ENCODE measurements around the gene GALNS. TPM values are rescaled to one million over a fixed set of nuclear protein-coding genes. Genes with fewer than 3 reads are reported as not detected.
"Not testable (repeated sequence)": the region's sequence is repeated elsewhere in the genome, so short reads cannot be mapped to it uniquely, and the experiment has no call there.

Gene GALNS
- total RNA-seq, 1 donor from 2014 or later, result 62.2 TPM

DNA sequence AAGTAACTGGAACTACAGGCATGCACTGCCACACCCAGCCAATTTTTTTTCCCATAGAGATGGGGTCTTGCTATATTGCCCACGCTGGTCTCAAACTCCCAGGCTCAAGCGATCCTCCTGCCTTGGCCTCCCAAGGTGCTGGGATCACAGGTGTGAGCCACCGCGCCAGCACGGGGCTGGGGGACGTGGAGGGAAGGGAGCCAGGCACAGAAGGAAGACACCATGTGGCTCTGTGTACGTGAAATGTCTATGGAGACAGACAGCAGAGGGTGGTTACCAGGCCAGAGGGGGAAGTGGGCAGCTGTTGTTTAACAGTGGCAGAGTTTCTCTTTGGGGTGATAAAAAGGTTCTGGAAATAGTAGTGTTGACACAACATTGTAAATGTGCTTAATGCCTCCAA is 67.2 kb downstream of the GALNS start:
- H3K9me3 ChIP-seq, result no peaks in the 10 kb centered on the region
- H3K36me3 ChIP-seq, result no peaks in the 10 kb centered on the region
- TF ChIP-seq, protein P1, sequence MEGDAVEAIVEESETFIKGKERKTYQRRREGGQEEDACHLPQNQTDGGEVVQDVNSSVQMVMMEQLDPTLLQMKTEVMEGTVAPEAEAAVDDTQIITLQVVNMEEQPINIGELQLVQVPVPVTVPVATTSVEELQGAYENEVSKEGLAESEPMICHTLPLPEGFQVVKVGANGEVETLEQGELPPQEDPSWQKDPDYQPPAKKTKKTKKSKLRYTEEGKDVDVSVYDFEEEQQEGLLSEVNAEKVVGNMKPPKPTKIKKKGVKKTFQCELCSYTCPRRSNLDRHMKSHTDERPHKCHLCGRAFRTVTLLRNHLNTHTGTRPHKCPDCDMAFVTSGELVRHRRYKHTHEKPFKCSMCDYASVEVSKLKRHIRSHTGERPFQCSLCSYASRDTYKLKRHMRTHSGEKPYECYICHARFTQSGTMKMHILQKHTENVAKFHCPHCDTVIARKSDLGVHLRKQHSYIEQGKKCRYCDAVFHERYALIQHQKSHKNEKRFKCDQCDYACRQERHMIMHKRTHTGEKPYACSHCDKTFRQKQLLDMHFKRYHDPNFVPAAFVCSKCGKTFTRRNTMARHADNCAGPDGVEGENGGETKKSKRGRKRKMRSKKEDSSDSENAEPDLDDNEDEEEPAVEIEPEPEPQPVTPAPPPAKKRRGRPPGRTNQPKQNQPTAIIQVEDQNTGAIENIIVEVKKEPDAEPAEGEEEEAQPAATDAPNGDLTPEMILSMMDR (IDR thresholded peaks at IDR 0.05), result no peak
- H3K4me1 ChIP-seq, result peaks cover 0 to 3% of the 10 kb centered on the region in 2 donors
- DNase-seq (ENCODE audit: low spot score in 2 of 2), result no peak
- intact Hi-C loops (cut with DNase I), result no loop called here
- no peaks in the 10 kb centered on the region for H3K27me3 ChIP-seq
- no peak overlapping the region for H3K4me3 ChIP-seq
- H3K27ac ChIP-seq, result no peak overlapping the region

DNA sequence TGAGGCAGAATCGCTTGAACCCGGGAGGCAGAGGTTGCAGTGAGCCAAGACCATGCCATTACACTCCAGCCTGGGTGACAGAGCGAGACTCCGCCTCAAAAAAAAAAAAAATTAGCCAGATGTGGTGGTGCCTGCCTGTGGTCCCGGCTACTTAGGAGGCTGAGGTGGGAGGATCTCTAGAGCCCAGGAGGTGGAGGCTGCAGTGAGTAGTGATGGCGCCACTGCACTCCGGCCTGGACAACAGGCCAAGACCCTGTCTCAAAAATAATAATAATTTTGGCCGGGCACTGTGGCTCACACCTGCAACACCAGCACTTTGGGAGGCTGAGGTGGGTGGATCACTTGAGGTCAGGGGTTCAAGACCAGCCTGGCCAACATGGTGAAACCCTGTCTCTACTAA is 68.0 kb downstream of the GALNS start:
- H3K4me3 ChIP-seq; intact Hi-C loops (cut with DNase I); H3K9me3 ChIP-seq; DNase-seq (ENCODE audit: low spot score in 2 of 2); H3K27me3 ChIP-seq; H3K27ac ChIP-seq; H3K36me3 ChIP-seq; H3K4me1 ChIP-seq: not testable (repeated sequence)

DNA sequence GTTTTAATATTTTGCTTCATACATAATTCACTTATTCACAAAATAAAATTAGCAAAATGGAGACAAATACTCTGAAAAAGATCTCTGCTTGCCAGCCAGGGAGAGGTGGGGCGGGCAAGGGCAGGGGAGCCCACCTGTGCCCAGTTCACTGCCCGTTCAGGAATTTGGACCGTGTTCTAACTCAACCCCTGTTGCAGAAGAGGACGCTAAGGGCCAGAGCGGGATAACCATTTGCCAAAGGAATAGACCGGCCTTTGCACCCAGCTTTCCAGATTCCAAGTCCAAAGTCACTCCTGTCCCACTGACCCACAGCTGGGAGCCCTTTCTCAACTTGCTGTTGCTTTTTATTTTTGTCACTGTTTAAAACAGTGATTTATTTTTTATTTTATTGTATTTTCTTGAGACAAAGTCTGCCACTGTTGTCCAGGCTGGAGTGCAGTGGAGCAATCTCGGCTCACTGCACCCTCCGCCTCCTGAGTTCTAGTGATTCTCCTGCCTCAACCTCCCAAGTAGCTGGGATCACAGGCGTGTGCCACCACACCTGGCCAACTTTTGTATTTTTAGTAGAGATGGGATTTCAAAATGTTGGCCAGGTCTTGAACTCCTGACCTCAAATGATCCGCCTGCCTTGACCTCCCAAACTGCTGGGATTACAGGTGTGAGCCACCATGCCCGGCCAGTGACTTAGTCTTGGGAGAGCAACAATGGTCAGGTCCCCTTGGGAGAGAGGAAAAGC is 69.0 kb downstream of the GALNS start:
- Histone ChIP-seq H3K9me3 (no peaks in the 10 kb centered on the region), H3K4me1 (peaks cover 10 to 15% of the 10 kb centered on the region in 2 donors), H3K27ac (no peak overlapping the region), H3K36me3 (no peaks in the 10 kb centered on the region), H3K27me3 (no peaks in the 10 kb centered on the region), H3K4me3 (no peak overlapping the region)
- intact Hi-C loops (cut with DNase I), result no loop called here
- TF ChIP-seq, protein P1 (IDR thresholded peaks at IDR 0.05), result no peak
- no peak for DNase-seq (ENCODE audit: low spot score in 2 of 2)

GRCh38 chr16:88785106-88785924 is 71.4 kb downstream of the GALNS start, which contains the start of gene PIEZO1:
PIEZO1 (minus strand) TSS chr16:88785220; CDS start chr16:88784964, 256 bp downstream.
- H3K27ac ChIP-seq, result peak within 1 kb of the TSS; percentile 90 to 93
- H3K4me1 ChIP-seq, result peaks cover 15 to 23% of the 10 kb centered on the region in 2 donors
- no peaks in the 10 kb centered on the region for H3K36me3 ChIP-seq
- TF ChIP-seq, protein P1 (IDR thresholded peaks at IDR 0.05), result peak; percentile 90 to 98 (median 95)
- no peaks in the 10 kb centered on the region for H3K9me3 ChIP-seq
- peak in 1 of 2 donors; percentile 88 for DNase-seq (ENCODE audit: low spot score in 2 of 2)
- intact Hi-C loops (cut with DNase I), result loop anchor here (1.0 to 2.0 kb wide), 6 partner anchors 17 to 71 kb away; partner anchors contain the start of genes CDT1, GALNS and TRAPPC2L
- H3K4me3 ChIP-seq, result peak within 1 kb of the TSS; percentile 93 to 95
- H3K27me3 ChIP-seq, result no peaks in the 10 kb centered on the region

DNA sequence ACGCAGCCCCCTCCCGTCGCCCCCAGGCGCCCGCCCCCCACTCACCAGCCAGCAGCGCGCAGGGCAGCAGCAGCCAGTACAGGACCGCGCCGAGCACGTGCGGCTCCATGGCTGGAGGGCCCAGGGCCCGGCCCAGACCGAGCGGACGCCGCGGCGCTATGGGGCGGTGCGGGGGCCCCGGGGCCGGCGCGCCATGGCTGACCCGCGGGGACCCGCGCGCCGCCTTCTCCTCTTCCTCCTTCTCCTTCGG is 72.0 kb downstream of the GALNS start:
- H3K27me3 ChIP-seq, result no peaks in the 10 kb centered on the region
- no peaks in the 10 kb centered on the region for H3K9me3 ChIP-seq
- TF ChIP-seq, protein P1 (IDR thresholded peaks at IDR 0.05), result no peak
- no peak for DNase-seq (ENCODE audit: low spot score in 2 of 2)
- intact Hi-C loops (cut with DNase I), result loop anchor here (1.0 to 2.0 kb wide), 8 partner anchors 16 to 121 kb away; partner anchors contain the start of genes CDT1, CTU2, GALNS and MVD
- no peaks in the 10 kb centered on the region for H3K36me3 ChIP-seq
- peaks cover 15 to 26% of the 10 kb centered on the region in 2 donors for H3K4me1 ChIP-seq
- H3K4me3 ChIP-seq, result peak overlapping the region; percentile 93 to 95
- H3K27ac ChIP-seq, result peak overlapping the region; percentile 90 to 93

Measured in ascending aorta (tissue), 2 donors.